ENCODE results near the gene SPATA25.
"Not testable (repeated sequence)": the region's sequence is repeated elsewhere in the genome, so short reads cannot be mapped to it uniquely, and the experiment has no call there.

Gene SPATA25

GRCh38 chr20:45913116-45913515 is 25.7 kb upstream of the SPATA25 start:
- no peak for DNase-seq

GRCh38 chr20:45912344-45912682 is 24.9 kb upstream of the SPATA25 start:
- DNase-seq, result no peak

- DNase-seq, result peak; percentile 69
Observed at GRCh38 chr20:45911486-45912343, 24.3 kb upstream of the SPATA25 start, which contains the start of gene PLTP. Gene PLTP (minus strand): TSS chr20:45912155. CDS start chr20:45911452, 703 bp downstream.

GRCh38 chr20:45910670-45911485 is 23.5 kb upstream of the SPATA25 start:
- DNase-seq, result peak; percentile 100

DNA sequence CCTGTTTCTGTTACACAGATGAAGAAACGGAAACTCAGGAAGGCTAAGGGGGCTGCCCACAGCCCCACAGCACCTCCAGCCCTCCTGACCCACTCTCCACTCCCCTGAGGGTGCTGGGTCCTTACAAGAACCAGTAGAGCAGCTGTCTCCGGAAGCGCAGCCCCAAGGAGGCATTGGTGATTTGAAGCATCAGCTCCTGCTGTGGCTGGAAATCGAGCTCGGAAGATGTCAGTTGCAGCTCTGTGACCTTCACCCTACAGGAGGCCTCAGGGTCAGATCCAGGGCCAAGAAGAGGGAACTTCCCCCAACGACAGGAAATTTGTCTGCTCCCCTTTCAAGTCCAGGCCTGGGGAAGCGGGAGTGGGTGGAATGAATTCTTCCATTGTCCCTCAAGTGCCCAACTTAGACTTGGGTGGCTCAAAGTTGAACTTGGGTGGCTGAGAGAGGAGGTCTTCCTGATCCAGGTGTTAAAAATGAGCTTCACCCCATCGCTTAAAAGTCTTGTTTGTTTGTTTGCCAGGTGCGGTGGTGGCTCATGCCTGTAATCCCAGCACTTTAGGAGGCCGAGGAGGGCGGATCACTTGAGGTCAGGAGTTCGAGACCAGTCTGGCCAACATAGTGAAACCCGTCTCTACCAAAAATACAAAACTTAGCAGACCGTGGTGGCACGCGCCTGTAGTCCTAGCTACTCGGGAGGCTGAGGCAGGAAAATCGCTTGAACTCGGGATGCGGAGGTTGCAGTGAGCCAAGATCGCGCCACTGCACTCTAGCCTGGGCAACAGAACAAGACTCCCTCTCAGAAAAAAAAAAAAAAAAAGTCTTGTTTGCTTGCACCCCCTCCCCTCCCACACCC is 22.6 kb upstream of the SPATA25 start:
- no peak for DNase-seq

GRCh38 chr20:45909336-45909808 is 21.9 kb upstream of the SPATA25 start:
- no peak for DNase-seq

DNA sequence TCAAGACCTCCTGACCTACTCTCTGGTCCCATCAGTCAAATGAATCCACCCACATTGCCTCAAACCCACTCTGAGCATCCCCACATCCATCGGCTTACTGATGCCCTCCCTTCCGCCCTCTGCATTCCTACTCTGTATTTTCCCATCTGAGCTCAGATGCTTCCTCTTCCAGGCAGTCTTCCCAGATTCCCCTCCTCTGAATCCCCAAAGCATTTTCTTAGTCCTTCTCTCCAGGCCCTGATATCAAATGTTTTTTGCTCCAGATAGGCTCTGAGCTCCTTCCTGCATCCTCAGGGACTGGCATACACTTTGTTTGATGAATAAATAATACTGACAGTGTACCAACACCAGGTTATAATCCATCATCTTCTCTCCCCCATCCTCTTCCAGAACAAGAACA is 20.7 kb upstream of the SPATA25 start:
- no peak for DNase-seq

- no peak for DNase-seq
Observed at GRCh38 chr20:45907219-45907948, 20.0 kb upstream of the SPATA25 start.

DNA sequence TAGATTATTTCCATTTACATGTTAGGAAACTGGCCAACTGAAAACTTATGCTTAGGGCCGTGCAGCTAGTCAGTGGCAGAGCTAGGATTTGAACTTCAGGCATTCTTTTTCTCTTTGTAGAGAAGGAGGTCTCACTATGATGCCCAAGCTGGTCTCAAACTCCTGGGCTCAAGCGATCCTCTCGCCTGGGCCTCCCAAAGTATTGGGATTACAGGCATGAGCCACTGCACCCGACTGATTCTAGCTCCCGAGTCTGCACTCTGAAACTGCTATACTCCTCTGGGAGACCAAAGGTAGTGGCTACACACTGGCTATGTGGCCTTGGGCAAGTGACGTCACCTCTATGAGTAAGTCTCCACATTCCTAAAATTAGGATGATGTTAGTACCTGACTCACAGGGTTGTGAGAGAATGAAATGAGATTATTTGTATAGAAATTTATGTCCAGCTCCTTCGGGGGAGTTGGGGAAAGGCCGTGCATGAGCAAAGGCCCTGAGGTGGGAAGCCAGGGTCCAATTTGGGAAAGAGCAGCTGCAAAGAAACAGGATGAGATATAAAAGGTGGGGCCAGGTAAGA is 18.2 kb upstream of the SPATA25 start:
- no peak for DNase-seq

- no peak for DNase-seq
Observed at GRCh38 chr20:45904583-45905504, 17.4 kb upstream of the SPATA25 start.

GRCh38 chr20:45902199-45902701 is 14.8 kb upstream of the SPATA25 start:
- no peak for DNase-seq

GRCh38 chr20:45901332-45901731 is 13.9 kb upstream of the SPATA25 start:
- DNase-seq, result not testable (repeated sequence)

DNA sequence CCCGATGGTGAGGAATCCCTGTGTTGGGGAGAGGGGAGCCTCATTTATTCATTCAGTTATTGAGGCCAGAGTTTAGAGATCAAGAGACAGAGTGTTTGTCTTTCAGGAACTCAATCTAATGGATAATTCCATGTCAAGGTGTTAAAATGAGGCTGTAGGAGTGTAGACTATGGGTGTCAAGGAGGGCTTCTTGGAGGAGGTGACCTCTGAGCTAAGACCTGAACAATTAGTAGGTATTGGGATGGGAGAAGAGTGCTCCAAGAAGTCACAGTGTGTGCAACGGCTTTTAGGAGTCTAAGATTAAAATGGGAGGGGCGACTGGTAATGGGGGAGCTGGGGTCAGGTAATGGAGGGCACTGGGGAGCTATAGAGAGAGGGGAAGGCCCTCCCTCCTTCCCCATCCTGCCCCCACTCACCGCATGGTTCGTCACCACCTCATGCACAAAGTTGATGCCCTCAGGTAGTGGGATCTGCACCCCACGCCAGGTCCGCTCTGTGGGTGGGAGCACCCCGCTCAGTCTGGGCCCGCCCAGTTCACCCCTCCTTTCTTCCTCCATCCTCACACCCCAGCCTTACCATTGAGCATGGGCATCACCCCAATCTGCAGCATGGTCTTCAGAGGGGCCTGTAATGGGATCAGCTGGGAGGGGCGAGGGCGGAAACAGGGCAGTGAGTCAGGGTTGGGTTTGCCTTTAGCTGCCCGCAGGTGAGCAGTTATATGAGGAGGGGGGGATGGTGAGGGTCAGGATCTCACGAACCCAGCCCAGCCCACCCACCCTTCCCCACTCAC is 11.8 kb upstream of the SPATA25 start:
- no peak for DNase-seq

DNA sequence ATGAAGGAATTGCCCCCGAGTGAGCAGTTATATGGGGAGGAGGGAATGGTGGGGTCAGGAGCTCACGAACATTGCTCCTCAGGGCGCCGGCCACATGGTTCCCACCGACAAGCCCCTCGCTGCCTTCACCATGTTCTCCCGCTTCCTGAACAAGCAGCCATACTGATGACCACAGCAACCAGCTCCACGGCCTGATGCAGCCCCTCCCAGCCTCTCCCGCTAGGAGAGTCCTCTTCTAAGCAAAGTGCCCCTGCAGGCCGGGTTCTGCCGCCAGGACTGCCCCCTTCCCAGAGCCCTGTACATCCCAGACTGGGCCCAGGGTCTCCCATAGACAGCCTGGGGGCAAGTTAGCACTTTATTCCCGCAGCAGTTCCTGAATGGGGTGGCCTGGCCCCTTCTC is 10.9 kb upstream of the SPATA25 start:
- DNase-seq, result no peak

- no peak for DNase-seq
Observed at GRCh38 chr20:45897692-45898091, 10.3 kb upstream of the SPATA25 start.

GRCh38 chr20:45897289-45897688 is 9.9 kb upstream of the SPATA25 start:
- DNase-seq, result no peak

DNA sequence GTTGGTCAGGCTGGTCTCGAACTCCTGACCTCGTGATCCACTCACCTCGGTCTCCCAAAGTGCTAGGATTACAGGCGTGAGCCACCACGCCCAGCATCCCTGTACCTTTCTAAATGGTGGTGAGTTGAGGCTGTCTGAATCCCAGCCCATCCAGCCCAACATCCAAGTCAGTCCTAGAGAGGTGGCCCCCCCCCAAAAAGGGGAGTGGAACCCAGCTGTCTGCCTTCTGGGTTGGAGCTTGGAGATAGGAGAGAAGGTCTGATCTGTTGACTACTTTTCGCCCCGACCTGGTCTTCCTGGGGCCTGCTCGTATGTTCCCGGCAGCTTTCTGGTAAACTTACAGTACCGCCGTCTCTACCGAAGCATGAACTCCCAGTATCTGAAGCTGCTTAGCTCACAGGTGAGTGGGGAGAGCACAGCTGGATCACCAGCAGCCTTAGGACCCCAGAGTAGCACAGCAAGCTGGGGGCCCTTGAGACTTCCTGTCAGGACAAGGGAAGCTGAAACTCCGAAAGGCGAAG is 9.3 kb upstream of the SPATA25 start:
- no peak for DNase-seq

DNA sequence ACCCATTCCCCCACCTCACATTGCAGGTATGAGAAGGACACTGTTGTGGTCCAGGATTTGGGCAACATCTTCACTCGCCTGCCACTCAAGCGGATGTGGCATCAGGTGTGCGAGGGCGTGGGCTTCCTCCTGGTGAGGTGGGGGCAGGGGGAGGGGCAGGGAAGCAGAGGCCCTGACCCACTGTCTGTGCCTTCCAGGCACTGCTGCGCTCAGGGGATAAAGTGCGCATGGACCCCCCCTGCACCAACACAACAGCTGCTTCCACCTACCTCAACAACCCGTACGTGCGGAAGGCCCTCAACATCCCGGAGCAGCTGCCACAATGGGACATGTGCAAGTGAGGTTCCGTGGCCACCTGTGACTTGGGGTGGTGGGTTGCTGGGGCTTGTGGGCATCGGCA is 7.4 kb upstream of the SPATA25 start:
- no peak for DNase-seq

GRCh38 chr20:45893831-45894230 is 6.4 kb upstream of the SPATA25 start:
- no peak for DNase-seq
